IMR-90 (cell line): ENCODE measurements around the gene CYP24A1. TPM values are rescaled to one million over a fixed set of nuclear protein-coding genes. Genes with fewer than 3 reads are reported as not detected.

Source experiments
- ATAC-seq: fragments of 200-7000 bp; cut with Tn5 transposase; 2 replicates; pipeline ENCODE4 v1.9.1; 2020; ENCODE audit warnings: low read depth, mild to moderate bottlenecking, moderate library complexity
- BruUV-seq: library from RNA; stranded (reverse); fragments of 400-500 nt; replicated peaks from 2 replicates; lab custom pipeline; 2021; lab: Mats Ljungman, UMichigan
- CTCF ChIA-PET: fragments of 300-600 bp; formaldehyde crosslinking; extraction: SDS; loops from one replicate; lab custom pipeline; 2021; ENCODE audit warnings: antibody characterized with exemption; lab: Yijun Ruan, JAX
- POLR2A ChIA-PET: fragments of 300-600 bp; sonication (Branson Sonifier 250); formaldehyde crosslinking; loops from one replicate; lab custom pipeline; 2022; ENCODE audit warnings: antibody characterized with exemption; ENCODE audit not compliant: unreplicated experiment; lab: Charles Lee
- DNase-seq: peaks from one replicate; pipeline ENCODE4 v3.0.0; 2013
- H2AFZ ChIP-seq: replicated peaks from 2 replicates; pipeline ENCODE3; 2013; ENCODE audit warnings: low read length, mild to moderate bottlenecking; ENCODE audit not compliant: poor library complexity
- H2AK5ac ChIP-seq: 2 replicates; pipeline ENCODE4 v1.6.1; 2013; ENCODE audit warnings: low read depth, low read length, inconsistent platforms
- H2AK9ac ChIP-seq: replicated peaks from 2 replicates; pipeline ENCODE3; 2013; ENCODE audit warnings: mild to moderate bottlenecking, low read depth, low read length, moderate library complexity; ENCODE audit not compliant: poor library complexity
- H2BK120ac ChIP-seq: 2 replicates; pipeline ENCODE4 v1.6.1; 2013; ENCODE audit warnings: low read depth, low read length, inconsistent platforms
- H2BK15ac ChIP-seq: 3 replicates; pipeline ENCODE4 v1.6.1; 2013; ENCODE audit warnings: low read depth, low read length, inconsistent platforms
- H2BK20ac ChIP-seq: 2 replicates; pipeline ENCODE4 v1.6.1; 2013; ENCODE audit warnings: low read depth, mild to moderate bottlenecking, inconsistent platforms, low read length, moderate library complexity
- H2BK5ac ChIP-seq: 2 replicates; pipeline ENCODE4 v1.6.1; 2013; ENCODE audit warnings: mild to moderate bottlenecking, low read depth, low read length, inconsistent platforms; ENCODE audit not compliant: poor library complexity, severe bottlenecking
- H3K14ac ChIP-seq: replicated peaks from 2 replicates; pipeline ENCODE4 v1.6.1; 2013; ENCODE audit warnings: low read depth, low read length, inconsistent platforms
- H3K18ac ChIP-seq: 2 replicates; pipeline ENCODE4 v1.6.1; 2013; ENCODE audit warnings: low read depth, low read length, control low read depth
- H3K23ac ChIP-seq: 2 replicates; pipeline ENCODE4 v1.6.1; 2013; ENCODE audit warnings: low read depth, low read length, inconsistent platforms
- H3K27ac ChIP-seq: 2 replicates; pipeline ENCODE4 v1.5.1; 2013; ENCODE audit warnings: mild to moderate bottlenecking, control low read depth, low read length; ENCODE audit not compliant: insufficient read depth
- H3K27me3 ChIP-seq: 2 replicates; pipeline ENCODE4 v1.6.1; 2013; ENCODE audit warnings: low read length; ENCODE audit not compliant: control insufficient read depth, insufficient read depth
- H3K36me3 ChIP-seq: 2 replicates; pipeline ENCODE4 v1.6.1; 2013; ENCODE audit warnings: low read length, mixed read lengths; ENCODE audit not compliant: control insufficient read depth, insufficient read depth
- H3K4ac ChIP-seq: 2 replicates; pipeline ENCODE4 v1.6.1; 2013; ENCODE audit warnings: low read depth, low read length, inconsistent platforms
- H3K4me1 ChIP-seq: 2 replicates; pipeline ENCODE4 v1.6.1; 2013; ENCODE audit warnings: low read length, mixed read lengths; ENCODE audit not compliant: control insufficient read depth, insufficient read depth
- H3K4me2 ChIP-seq: 2 replicates; pipeline ENCODE4 v1.6.1; 2013; ENCODE audit warnings: low read depth, mild to moderate bottlenecking, control low read depth, low read length, moderate library complexity
- H3K4me3 ChIP-seq: 2 replicates; pipeline ENCODE4 v1.5.1; 2013; ENCODE audit warnings: low read depth, mild to moderate bottlenecking, control low read depth, low read length, moderate library complexity; ENCODE audit not compliant: insufficient read depth
- H3K56ac ChIP-seq: 2 replicates; pipeline ENCODE4 v1.6.1; 2013; ENCODE audit warnings: low read length, inconsistent platforms; ENCODE audit not compliant: insufficient read depth; ENCODE audit errors: extremely low read depth
- H3K79me1 ChIP-seq, 2 experiments: 2 replicates each; pipeline ENCODE4 v1.6.1; 2013; ENCODE audit warnings: low read length in 2 of 2, inconsistent platforms in 1 of 2, low read depth in 1 of 2
- H3K9ac ChIP-seq: 2 replicates; pipeline ENCODE4 v1.6.1; 2013; ENCODE audit warnings: low read depth, low read length, control low read depth
- H3K9me1 ChIP-seq: 2 replicates; pipeline ENCODE4 v1.6.1; 2013; ENCODE audit warnings: low read length, inconsistent platforms; ENCODE audit not compliant: insufficient read depth
- H3K9me3 ChIP-seq: 2 replicates; pipeline ENCODE4 v1.6.1; 2013; ENCODE audit warnings: low read length; ENCODE audit not compliant: control insufficient read depth, insufficient read depth
- H4K20me1 ChIP-seq: 2 replicates; pipeline ENCODE4 v1.6.1; 2013; ENCODE audit warnings: low read length, inconsistent platforms; ENCODE audit not compliant: insufficient read depth
- H4K5ac ChIP-seq: 2 replicates; pipeline ENCODE4 v1.6.1; 2013; ENCODE audit warnings: mild to moderate bottlenecking, low read depth, low read length, control low read depth
- H4K8ac ChIP-seq, 2 experiments: 2 replicates each; pipeline ENCODE4 v1.6.1; 2013; ENCODE audit warnings: low read depth in 2 of 2, low read length in 2 of 2, control low read depth in 1 of 2, inconsistent platforms in 1 of 2
- H4K91ac ChIP-seq: 2 replicates; pipeline ENCODE4 v1.6.1; 2013; ENCODE audit warnings: low read depth, low read length, inconsistent platforms; ENCODE audit not compliant: insufficient read depth
- FOS ChIP-seq: fragments of 150-350 bp; IDR thresholded peaks from 2 replicates; pipeline ENCODE4 v1.6.1; 2016; ENCODE audit warnings: low read depth, low read length
- WGBS, 2 experiments: methylation state at CpG; one replicate each; pipeline versions ENCODE4 v1.1.5 to v1.1.7; 2013; ENCODE audit warnings: missing lambda C conversion rate in 2 of 2; ENCODE audit not compliant: insufficient read length in 1 of 2; ENCODE audit errors: extremely low coverage in 2 of 2; 5-methylcytosine and 5-hydroxymethylcytosine counted together
- dilution Hi-C: fragments of 300-500 bp; cut with HindIII; formaldehyde crosslinking; loops from one replicate; pipeline ENCODE4 v1.14.3; 2018; ENCODE audit warnings: low sequenced_read_pairs; ENCODE audit not compliant: unreplicated experiment
- in situ Hi-C: fragments of 300-500 bp; cut with MboI; formaldehyde crosslinking; loops from 3 replicates; pipeline ENCODE4 v1.14.3; 2019; ENCODE audit warnings: low sequenced_read_pairs, inconsistent platforms, mixed read lengths
- intact Hi-C: fragments of 100-400 bp; cut with micrococcal nuclease; formaldehyde crosslinking; loops from 2 replicates; pipeline ENCODE4 v1.10.0; 2022
- polyA plus RNA-seq, 3 experiments: library from polyadenylated mRNA; depleted of rRNA; stranded (reverse); fragments of >200 nt; gene quantifications; 2 replicates each; pipeline ENCODE4 v1.2.3, GENCODE V29; 2012; ENCODE audit warnings: low replicate concordance in 1 of 3
- total RNA-seq: library from RNA; depleted of rRNA; stranded (reverse); fragments of >200 nt; gene quantifications from 2 replicates; pipeline ENCODE4 v1.2.3, GENCODE V29; 2012

The CYP24A1 gene
- total and polyA plus RNA-seq, 2 of the 4 experiments (the other 2 are of a cell fraction), result not detected

DNA sequence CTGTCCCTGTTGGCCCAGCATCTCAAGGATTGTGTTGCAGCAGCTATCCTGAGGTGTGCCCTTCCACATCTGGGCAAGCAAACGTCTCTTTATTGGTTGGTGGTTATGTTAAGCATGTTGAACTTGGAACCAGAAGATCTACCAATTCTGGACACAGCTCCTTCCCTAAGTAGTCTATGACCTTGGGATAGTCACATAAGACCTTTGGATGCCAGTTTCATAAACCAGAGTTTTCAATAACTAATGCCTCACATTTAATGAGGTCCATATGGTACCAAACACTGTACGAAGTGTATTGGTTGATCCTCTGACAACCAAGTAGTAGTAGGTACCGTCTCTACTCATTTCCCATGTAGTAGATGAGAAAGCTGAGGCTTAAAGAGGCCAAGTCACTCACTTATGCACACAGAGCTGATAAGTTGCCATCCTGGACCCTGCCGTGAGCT lies 3.7 kb downstream of the CYP24A1 start:
- DNase-seq (no peak), ATAC-seq (no peak)
- no peak overlapping the region for H2BK15ac ChIP-seq
- no CpG with 5 or more reads among the region's 4 CpGs for WGBS, 2 experiments
- no peak overlapping the region for H3K14ac ChIP-seq
- no peak for TF ChIP-seq FOS
- ChIA-PET POLR2A (no interaction called here), CTCF (interaction anchor here (1.1 to 1.4 kb wide), 2 partner anchors 9 to 30 kb away, joined by 4 to 5 read pairs; no protein-coding TSS in a partner anchor)
- no peak overlapping the region for H4K8ac ChIP-seq
- no TSS peak for BruUV-seq
- dilution Hi-C loops (no loop called here), in situ Hi-C loops (no loop called here), intact Hi-C loops (no loop called here)
- H3K4me1 ChIP-seq, result no peaks in the 10 kb centered on the region; the same call in 1 of the 2 replicates
- H3K9me1 ChIP-seq, result no peaks in the 10 kb centered on the region
- no peak overlapping the region for H3K4ac ChIP-seq
- no peak overlapping the region for H2BK5ac ChIP-seq
- no peak overlapping the region for H2BK120ac ChIP-seq
- H3K36me3 ChIP-seq, result no peaks in the 10 kb centered on the region
- no peak overlapping the region for H4K91ac ChIP-seq
- H4K5ac ChIP-seq, result no peak overlapping the region
- H3K9me3 ChIP-seq, result no peaks in the 10 kb centered on the region
- no peak overlapping the region for H3K9ac ChIP-seq
- no peak overlapping the region for H3K23ac ChIP-seq
- H2AFZ ChIP-seq, result no peak overlapping the region
- H3K27me3 ChIP-seq, result peaks cover 66% of the 10 kb centered on the region
- H3K4me2 ChIP-seq, result no peak overlapping the region
- no peak overlapping the region for H3K4me3 ChIP-seq
- H3K27ac ChIP-seq, result no peak overlapping the region
- H4K20me1 ChIP-seq, result no peaks in the 10 kb centered on the region; the same call in 1 of the 2 replicates
- H3K79me1 ChIP-seq, result no peaks in the 10 kb centered on the region
- H2BK20ac ChIP-seq, result no peak overlapping the region
- H3K56ac ChIP-seq, result no peak overlapping the region
- no peak overlapping the region for H2AK5ac ChIP-seq
- no peak overlapping the region for H3K18ac ChIP-seq
- no peak overlapping the region for H2AK9ac ChIP-seq
